Activated T-cell treated with anti-CD3 and anti-CD28 coated beads for 24 hours (primary cell): Measurements from ENCODE around the gene RPL35.

Experiments used
- DNase-seq: peaks from one replicate; pipeline ENCODE4 v3.0.0-alpha.2; 2020; ENCODE audit warnings: low read depth

RPL35 gene

DNA sequence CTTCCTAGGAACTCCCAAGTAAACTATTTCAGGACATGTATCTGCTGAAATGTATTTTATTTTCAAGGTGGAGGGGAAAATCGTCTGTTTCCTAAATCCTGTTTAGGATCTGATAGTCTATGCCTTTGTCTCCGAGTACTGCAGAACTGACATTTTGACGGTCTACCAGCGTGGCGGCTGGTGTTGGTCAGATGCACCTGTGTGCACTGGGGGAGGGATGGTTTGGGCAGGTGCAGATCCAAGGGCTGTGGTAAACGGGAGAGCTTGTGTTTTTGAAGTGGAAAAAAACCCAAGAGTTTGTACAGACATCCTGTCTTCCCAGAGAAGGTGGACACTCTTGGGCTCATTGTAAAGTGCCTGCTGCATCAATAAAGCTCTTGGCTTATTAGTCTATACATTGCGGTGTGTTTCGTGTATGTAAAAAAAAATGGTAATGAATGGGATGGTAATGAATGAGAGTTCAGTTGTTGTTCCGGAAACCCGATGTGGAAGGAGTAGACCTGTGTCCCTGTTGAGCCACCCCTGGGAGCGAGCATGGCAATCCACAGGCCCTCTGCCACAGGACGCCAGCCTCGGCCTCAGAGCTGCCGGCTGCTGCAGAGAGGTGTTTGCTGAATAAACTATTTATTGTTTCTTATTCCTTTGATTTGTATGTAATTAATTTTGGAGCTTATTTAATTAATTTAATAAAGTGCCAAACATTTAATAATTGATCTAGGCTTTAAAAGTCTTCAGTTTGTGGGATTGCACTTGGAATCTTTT is 15.4 kb upstream of the RPL35 start:
- no peak for DNase-seq

DNA sequence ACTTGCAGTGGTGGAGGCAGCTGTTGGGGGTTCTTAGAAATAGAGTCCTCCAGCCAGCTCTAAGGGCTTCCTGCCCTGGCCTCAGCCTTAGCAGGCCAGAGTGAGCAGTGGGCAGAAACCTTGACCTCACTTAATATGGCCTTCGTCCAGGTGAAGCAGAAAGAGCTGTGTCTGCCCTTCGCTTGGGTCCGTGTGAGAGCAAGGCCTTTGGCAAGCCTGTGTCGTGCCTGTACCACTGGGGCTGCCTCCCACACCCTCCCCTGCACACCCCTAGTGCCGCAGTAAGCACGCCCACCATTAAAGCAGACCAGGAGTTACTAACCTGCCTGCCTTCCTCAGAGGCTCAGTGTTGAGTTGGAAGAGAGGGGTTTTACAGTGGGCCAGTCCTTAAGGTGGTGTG is 13.7 kb upstream of the RPL35 start:
- DNase-seq = no peak

DNA sequence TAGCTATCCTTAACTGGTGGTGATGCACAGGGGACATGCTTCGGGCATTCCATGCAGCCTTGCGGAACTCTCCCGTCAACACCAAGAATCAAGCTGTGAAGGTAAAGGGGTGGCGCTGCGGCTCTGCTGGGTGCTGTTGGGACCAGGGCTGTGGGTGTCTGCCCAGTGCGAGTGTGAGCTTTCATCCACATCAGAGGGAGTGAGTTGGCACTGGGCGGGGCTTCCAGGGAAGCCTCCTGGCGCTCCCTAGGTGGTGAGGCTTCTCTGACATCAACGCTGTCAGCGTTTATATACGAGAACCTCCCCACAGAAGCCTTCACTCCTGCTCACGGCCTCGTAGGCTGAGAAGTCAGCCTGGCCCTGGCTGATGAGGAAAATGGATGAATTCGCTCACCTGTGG is 11.9 kb upstream of the RPL35 start:
- no peak for DNase-seq

DNA sequence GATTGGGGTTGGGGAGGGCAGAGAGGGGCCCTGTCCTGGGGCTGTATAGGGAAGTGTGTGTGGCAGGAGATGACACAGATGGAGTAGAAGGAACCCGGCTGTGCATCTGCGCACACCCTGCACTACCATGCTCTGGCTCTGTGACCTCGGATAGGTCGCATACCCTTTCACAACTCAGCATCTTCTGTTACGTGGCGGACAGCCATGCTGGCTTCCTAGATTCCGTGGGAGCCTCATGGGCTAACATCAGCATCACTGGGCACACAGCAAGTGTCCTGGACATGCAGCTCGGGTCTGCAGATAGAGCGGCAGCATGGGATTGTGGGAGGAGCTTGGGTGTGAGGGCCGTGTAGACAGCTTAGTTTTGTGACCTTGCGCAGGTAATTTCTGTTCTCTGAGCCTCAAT is 9.4 kb upstream of the RPL35 start:
- DNase-seq = no peak

- DNase-seq = no peak
Measured at GRCh38 chr9:124870723-124871122, 9.0 kb upstream of the RPL35 start.

- DNase-seq = peak; percentile 87
Measured at GRCh38 chr9:124869986-124870560, 8.3 kb upstream of the RPL35 start.

DNA sequence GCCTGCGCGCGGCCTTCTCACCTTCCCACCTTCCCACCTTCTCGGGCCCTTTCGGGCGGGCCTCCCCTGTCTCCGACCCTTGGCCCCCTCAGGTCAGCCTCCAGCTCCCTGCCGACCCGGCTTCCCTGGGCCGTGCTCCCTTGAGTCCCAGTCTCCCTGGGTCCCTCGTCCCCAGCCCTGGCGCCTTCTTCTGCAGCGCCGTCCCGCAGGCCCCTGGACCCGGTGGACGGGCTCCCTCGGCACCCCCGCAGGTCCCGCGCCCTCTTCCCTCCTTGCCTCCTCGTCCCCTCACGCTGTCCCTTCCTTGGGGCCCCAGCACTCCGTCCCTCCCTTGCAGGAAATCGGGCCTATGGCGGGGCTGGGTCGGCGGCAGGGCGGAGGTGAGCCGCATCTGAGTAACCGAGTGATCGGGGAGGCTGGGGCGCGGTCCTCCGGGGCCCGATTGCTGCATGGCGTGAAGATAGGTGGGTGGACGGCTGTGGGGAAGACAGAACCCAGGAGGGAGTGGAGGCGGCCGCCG is 7.8 kb upstream of the RPL35 start:
- no peak for DNase-seq

- DNase-seq = peak; percentile 92
Measured at GRCh38 chr9:124868511-124869465, 7.0 kb upstream of the RPL35 start.

DNA sequence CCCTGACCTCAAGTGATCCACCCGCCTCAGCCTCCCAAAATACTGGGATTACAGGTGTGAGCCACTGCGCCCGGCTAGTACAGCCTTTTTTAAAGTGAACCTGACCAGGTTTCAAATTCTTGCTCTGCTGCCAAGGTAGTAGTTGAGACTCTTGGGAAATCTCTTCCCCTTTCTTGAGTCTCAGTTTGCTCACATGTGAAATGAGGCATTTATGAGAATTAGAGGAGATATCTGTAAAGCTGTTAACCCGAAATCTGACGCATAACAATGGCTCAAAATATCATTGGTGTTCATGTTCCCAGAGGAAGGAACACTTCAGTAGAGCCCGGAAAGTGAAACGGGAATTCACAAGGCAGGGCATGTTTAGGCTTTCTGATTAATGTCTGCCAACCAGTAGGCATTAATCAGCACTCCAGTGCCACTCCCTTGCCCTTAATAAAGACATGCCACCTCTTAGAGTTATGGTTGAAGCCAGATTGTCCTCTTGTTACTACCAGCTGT is 1.7 kb upstream of the RPL35 start:
- no peak for DNase-seq

GRCh38 chr9:124860582-124861341 is 995 bp downstream of the RPL35 start:
- DNase-seq = no peak

GRCh38 chr9:124859803-124860581 is 1.8 kb downstream of the RPL35 start:
- no peak for DNase-seq

DNA sequence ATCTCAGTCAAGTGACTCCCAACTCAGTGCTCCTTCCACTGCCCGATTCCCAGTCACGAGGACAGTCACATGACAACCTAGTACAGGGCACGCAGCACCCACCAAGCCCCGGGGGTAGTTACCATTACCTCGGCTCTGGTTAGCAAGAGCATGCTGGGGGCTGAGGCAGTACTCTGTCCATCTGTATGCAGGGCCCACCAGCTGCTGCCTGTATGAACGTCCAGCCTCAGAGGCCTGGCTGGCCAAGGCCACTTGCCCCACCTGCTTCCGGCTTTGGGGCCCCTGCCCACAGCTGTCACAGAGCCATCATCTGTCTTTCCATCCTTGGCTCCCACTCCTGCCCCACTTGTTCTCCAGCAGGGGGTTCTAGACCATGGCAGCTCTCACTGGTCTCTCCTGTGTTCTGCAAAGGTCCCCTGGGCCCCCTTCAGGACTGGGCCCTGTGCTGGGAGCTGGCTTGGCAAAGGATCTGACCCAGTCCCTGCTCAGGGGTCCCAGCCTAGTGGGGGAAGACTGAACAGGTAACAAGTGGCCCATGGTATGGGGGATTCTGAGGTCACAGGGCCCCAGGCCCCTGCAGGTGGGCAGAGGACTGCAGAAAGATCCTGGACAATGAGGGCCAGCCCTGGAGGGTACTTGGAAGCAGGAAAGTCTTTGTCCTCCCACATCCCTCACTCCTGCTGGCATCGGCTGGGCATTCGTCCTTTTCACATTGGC is 3.3 kb downstream of the RPL35 start:
- DNase-seq = no peak

DNA sequence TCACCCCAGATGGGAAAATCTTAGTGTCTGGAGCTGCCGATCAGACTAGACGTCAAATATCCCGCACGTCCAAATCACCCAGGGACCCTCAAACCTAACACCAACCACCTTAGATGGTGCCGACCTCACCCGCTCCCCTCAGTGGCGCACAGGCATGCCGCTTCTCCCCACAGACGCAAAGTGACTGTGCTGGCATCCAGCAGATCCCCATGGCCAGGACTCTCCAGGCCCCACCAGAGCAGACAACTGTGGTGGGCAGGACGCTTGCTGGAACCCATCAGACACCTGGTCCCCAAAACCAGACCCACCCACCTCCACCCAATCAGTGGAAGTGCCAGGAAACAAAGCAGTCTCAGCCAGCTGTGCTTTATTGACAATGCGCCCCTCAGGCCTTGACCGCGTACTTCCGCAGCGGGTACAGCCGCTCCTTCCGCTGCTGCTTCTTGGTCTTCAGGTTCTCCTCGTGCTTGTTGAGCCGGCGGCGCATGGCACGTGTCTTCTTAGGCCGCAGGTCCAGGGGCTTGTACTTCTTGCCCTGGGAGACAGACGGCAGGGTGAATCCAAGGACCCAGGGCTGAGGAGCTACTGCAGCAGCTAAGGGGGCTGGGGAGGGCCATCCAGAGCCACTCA is 4.1 kb downstream of the RPL35 start:
- no peak for DNase-seq

GRCh38 chr9:124855944-124856765 is 5.6 kb downstream of the RPL35 start:
- DNase-seq = no peak

DNA sequence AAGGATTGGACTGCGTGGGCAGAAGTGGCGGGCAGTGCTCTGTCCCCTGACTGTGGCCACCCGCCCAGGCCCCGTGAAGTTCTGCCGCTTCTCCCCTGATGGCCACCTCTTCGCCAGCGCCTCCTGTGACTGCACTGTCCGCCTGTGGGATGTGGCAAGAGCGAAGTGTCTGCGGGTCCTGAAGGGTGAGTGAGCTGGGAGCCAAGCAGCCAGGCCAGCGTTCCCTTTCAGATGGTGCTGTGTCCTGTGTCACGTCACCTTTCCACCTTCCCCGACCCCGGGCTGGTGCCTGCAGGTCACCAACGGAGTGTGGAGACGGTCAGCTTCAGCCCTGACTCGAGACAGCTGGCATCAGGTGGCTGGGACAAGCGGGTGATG is 6.2 kb downstream of the RPL35 start:
- DNase-seq = no peak

GRCh38 chr9:124854822-124855221 is 6.9 kb downstream of the RPL35 start:
- no peak for DNase-seq

DNA sequence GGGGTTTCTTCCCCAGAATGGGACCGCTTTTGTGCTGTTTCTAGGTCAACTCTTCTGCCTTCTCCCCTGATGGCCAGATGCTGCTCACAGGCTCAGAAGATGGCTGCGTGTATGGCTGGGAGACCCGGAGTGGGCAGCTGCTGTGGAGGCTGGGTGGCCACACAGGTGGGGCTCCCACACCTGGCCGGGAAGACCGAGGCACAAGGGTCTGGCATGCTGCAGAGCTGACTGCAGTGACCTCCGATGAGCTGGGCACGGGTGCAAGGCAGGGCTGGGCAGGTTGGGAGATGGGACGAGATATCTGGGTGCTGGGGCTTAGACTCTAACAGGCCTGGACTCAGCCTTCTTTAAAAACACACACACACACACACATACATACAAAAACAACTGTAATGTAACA is 7.6 kb downstream of the RPL35 start:
- no peak for DNase-seq

GRCh38 chr9:124853605-124854143 is 8.1 kb downstream of the RPL35 start:
- DNase-seq = no peak
